ENCODE data around the gene IL17REL. TPM values are rescaled to one million over a fixed set of nuclear protein-coding genes. Genes with fewer than 3 reads are reported as not detected.

IL17REL gene
- total and polyA plus RNA-seq, 2 of the 13 experiments (the other 11 are each of a cell fraction or from before 2014, with no cell fraction given), result not detected

- TF ChIP-seq ARNT2 (CRISPR knock-in tag; IDR thresholded peaks at IDR 0.05; ENCODE audit: low read depth) (0 out of 2 replicates have a peak, but pooled peaks have one; percentile 22), GLMP (CRISPR knock-in tag; IDR thresholded peaks at IDR 0.05; ENCODE audit: borderline replicate concordance) (no peak), TBL1XR1 (IDR thresholded peaks at IDR 0.05; ENCODE audit: borderline replicate concordance, low read length, partially characterized antibody) (peak; percentile 37), ZNF792 (CRISPR knock-in tag; IDR thresholded peaks at IDR 0.05) (no peak), ZNF761 (CRISPR knock-in tag; conservative IDR thresholded peaks at IDR 0.05) (no peak), ZNF747 (CRISPR knock-in tag; IDR thresholded peaks at IDR 0.05; ENCODE audit: borderline replicate concordance) (no peak), GATAD2A (CRISPR knock-in tag; IDR thresholded peaks at IDR 0.05) (peak; percentile 72), ZSCAN31 (CRISPR knock-in tag; IDR thresholded peaks at IDR 0.05; ENCODE audit: low read depth) (no peak), ZNF234 (CRISPR knock-in tag; conservative IDR thresholded peaks at IDR 0.05) (no peak), MXD1 (CRISPR knock-in tag; IDR thresholded peaks at IDR 0.05) (peak; percentile 58; the same call in 1 of the 2 replicates), FOXJ3 (CRISPR knock-in tag; IDR thresholded peaks at IDR 0.05; ENCODE audit: borderline replicate concordance) (peak; percentile 14; the same call in 1 of the 2 replicates), DMAP1 (CRISPR knock-in tag; IDR thresholded peaks at IDR 0.05) (peak; percentile 57), ZMYM2 (CRISPR knock-in tag; IDR thresholded peaks at IDR 0.05) (peak; percentile 69), PRDM10 (CRISPR knock-in tag; IDR thresholded peaks at IDR 0.05; ENCODE audit: low read depth) (0 out of 2 replicates have a peak, but pooled peaks have one; percentile 48)
- TF ChIP-seq, protein P1, sequence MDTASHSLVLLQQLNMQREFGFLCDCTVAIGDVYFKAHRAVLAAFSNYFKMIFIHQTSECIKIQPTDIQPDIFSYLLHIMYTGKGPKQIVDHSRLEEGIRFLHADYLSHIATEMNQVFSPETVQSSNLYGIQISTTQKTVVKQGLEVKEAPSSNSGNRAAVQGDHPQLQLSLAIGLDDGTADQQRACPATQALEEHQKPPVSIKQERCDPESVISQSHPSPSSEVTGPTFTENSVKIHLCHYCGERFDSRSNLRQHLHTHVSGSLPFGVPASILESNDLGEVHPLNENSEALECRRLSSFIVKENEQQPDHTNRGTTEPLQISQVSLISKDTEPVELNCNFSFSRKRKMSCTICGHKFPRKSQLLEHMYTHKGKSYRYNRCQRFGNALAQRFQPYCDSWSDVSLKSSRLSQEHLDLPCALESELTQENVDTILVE (CRISPR knock-in tag; IDR thresholded peaks at IDR 0.05), result 0 out of 2 replicates have a peak, but pooled peaks have one; percentile 23
- TF ChIP-seq, protein P2, sequence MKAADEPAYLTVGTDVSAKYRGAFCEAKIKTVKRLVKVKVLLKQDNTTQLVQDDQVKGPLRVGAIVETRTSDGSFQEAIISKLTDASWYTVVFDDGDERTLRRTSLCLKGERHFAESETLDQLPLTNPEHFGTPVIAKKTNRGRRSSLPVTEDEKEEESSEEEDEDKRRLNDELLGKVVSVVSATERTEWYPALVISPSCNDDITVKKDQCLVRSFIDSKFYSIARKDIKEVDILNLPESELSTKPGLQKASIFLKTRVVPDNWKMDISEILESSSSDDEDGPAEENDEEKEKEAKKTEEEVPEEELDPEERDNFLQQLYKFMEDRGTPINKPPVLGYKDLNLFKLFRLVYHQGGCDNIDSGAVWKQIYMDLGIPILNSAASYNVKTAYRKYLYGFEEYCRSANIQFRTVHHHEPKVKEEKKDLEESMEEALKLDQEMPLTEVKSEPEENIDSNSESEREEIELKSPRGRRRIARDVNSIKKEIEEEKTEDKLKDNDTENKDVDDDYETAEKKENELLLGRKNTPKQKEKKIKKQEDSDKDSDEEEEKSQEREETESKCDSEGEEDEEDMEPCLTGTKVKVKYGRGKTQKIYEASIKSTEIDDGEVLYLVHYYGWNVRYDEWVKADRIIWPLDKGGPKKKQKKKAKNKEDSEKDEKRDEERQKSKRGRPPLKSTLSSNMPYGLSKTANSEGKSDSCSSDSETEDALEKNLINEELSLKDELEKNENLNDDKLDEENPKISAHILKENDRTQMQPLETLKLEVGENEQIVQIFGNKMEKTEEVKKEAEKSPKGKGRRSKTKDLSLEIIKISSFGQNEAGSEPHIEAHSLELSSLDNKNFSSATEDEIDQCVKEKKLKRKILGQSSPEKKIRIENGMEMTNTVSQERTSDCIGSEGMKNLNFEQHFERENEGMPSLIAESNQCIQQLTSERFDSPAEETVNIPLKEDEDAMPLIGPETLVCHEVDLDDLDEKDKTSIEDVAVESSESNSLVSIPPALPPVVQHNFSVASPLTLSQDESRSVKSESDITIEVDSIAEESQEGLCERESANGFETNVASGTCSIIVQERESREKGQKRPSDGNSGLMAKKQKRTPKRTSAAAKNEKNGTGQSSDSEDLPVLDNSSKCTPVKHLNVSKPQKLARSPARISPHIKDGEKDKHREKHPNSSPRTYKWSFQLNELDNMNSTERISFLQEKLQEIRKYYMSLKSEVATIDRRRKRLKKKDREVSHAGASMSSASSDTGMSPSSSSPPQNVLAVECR (CRISPR knock-in tag; IDR thresholded peaks at IDR 0.05; ENCODE audit: borderline replicate concordance), result peak; percentile 56; the same call in 1 of the 2 replicates
These were observed 60.3 kb downstream of the IL17REL start (continued) for GRCh38 chr22:49951986-49952896.

Measured in HepG2 (cell line).